AG10803 (cell line): ENCODE data around the gene PDIA2.

ENCODE experiments used
- DNase-seq: peaks from one replicate; pipeline ENCODE4 v3.0.0; 2010; ENCODE audit warnings: low read depth
- H3K4me3 ChIP-seq: 2 replicates; pipeline ENCODE4 v1.5.1; 2011; ENCODE audit warnings: mild to moderate bottlenecking, low read length, control low read depth
- CTCF ChIP-seq: conservative IDR thresholded peaks from 2 replicates; pipeline ENCODE4 v1.5.1; 2011; ENCODE audit warnings: mild to moderate bottlenecking, low read length, control low read depth, inconsistent platforms

The PDIA2 gene, protein sequence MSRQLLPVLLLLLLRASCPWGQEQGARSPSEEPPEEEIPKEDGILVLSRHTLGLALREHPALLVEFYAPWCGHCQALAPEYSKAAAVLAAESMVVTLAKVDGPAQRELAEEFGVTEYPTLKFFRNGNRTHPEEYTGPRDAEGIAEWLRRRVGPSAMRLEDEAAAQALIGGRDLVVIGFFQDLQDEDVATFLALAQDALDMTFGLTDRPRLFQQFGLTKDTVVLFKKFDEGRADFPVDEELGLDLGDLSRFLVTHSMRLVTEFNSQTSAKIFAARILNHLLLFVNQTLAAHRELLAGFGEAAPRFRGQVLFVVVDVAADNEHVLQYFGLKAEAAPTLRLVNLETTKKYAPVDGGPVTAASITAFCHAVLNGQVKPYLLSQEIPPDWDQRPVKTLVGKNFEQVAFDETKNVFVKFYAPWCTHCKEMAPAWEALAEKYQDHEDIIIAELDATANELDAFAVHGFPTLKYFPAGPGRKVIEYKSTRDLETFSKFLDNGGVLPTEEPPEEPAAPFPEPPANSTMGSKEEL

GRCh38 chr16:283033-283805 lies at the start of gene PDIA2:
Gene PDIA2, plus strand, starts transcription at chr16:283164. Its CDS starts 6 bp downstream, at chr16:283170.
- H3K4me3 ChIP-seq: no peak within 1 kb of the TSS
- no peak for DNase-seq
- TF ChIP-seq CTCF: no peak

DNA sequence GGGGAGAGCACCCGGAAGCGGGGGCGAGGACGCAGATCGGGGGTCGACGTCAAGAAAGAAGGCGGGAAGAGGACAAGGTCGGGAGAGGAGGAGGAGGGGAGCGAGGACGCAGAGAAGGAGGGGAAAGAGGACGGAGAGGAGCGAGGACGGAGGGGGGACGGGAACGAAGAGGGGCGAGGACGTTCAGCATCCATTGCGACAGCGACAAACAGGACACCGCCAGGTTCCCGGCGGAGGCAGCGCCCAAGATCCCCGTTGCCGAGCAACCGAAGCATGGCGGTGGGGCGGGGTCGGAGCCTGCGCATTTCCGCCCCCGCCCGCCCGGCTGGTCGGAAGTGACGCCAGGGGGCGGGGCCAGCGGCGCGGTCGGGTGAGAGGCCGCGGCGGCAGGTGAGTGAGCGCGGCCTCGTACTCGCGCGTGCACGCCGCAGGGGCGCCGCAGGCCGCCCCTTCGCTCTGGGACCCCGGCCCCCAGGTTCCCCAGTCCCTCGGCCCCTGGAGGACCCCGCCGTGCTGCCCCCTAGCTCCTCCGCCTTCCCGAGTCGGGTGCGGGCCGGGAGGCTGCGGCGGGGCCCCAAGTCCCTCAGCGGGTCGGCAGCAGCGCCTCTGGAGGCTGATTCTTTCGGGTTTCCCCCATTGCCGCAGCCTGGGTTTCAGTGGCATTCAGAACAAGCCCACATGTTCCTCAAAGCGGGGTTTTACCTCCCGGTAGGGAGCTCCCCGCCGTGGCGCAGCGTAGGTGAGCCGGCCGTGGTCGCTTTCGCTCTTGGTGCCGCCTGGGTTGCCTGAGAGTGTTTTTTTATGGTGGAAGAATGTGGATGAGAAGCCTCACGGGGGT lies 48.3 kb upstream of the PDIA2 start, which contains the start of gene FAM234A:
TSS of gene FAM234A (plus strand) at position 354 of the 838 bp plus-strand sequence. CDS start 19,593 bp downstream, outside the sequence.
- peak; percentile 86 for DNase-seq
- peak; percentile 45 for TF ChIP-seq CTCF
- H3K4me3 ChIP-seq: peak within 1 kb of the TSS; percentile 95

DNA sequence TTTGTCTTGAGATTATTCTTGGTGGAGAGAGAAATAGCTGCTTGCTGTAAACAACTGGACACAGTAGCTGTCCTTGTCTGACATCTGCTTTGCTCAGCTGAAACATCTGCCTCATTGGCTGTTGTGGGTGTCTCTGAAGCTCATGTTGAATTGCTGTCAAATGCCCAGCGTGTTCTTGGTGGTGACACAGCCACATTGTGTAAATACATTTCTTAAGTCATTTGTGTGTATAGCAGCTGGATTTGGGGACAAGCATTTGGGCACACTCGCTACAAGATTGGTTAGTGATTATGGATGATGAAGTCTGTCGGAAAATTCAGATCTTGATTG lies 43.1 kb upstream of the PDIA2 start:
- no peak overlapping the region for H3K4me3 ChIP-seq
- no peak for TF ChIP-seq CTCF
- DNase-seq: peak; percentile 34

GRCh38 chr16:240559-240958 lies 42.4 kb upstream of the PDIA2 start:
- H3K4me3 ChIP-seq: no peak overlapping the region
- no peak for TF ChIP-seq CTCF
- DNase-seq: no peak

GRCh38 chr16:242281-242680 lies 40.7 kb upstream of the PDIA2 start:
- TF ChIP-seq CTCF: no peak
- DNase-seq: no peak
- no peak overlapping the region for H3K4me3 ChIP-seq

DNA sequence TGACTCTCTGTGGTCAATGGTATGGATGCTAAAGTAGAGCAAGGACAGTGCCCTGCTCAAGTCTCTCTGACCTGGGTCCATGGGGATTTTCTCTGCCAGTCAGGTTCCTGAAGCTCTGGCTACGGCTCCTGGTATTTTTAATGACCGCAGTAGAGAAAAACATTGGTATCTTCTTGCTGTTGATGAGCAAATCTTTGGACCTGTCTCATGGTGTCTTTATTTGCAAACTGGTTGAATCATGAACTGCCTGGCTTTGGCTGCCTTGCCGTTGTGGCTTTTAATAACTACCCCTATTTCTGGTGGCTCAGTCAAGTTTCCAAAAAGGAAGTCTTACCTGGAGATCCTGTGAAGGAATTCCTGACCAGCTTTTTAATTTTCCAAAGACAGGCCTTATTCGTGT lies 39.6 kb upstream of the PDIA2 start:
- H3K4me3 ChIP-seq: no peak overlapping the region

More for the DNA sequence above, 39.6 kb upstream of the PDIA2 start:
- DNase-seq: no peak
- TF ChIP-seq CTCF: no peak
